GM23338 (cell line): ENCODE data around the gene BMS1. TPM values are rescaled to one million over a fixed set of nuclear protein-coding genes. Genes with fewer than 3 reads are reported as not detected.
A peak's percentile ranks its signal among the peaks of the same experiment; 100 is the strongest.

Experiments
- ATAC-seq: fragments of 200-7000 bp; cut with Tn5 transposase; 3 replicates; pipeline ENCODE4 v1.9.1; 2020
- DNase-seq: peaks from one replicate; pipeline ENCODE4 v3.0.0-alpha.2; 2015; ENCODE audit warnings: low spot score
- H2AFZ ChIP-seq: fragments of 200-600 bp; sonication (generic); 2 replicates; pipeline ENCODE4 v1.8.0; 2016; ENCODE audit warnings: antibody characterized with exemption, mild to moderate bottlenecking, moderate library complexity
- H3F3A ChIP-seq: fragments of 200-600 bp; sonication (generic); replicated peaks from 2 replicates; pipeline ENCODE4 v1.8.0; 2017; ENCODE audit warnings: antibody characterized with exemption, mixed run types, low read depth
- H3K27ac ChIP-seq: fragments of 200-600 bp; sonication (generic); 2 replicates; pipeline ENCODE4 v1.6.1; 2016; ENCODE audit warnings: low read depth
- H3K27me3 ChIP-seq: fragments of 200-600 bp; sonication (generic); 2 replicates; pipeline ENCODE4 v1.8.0; 2016; ENCODE audit warnings: mild to moderate bottlenecking, mixed run types, moderate library complexity; ENCODE audit not compliant: insufficient read depth
- H3K36me3 ChIP-seq: fragments of 200-600 bp; sonication (generic); 2 replicates; pipeline ENCODE4 v1.8.0; 2016; ENCODE audit warnings: mild to moderate bottlenecking; ENCODE audit not compliant: insufficient read depth
- H3K4me1 ChIP-seq: fragments of 200-600 bp; sonication (generic); 2 replicates; pipeline ENCODE4 v1.8.0; 2016; ENCODE audit warnings: mild to moderate bottlenecking, moderate library complexity; ENCODE audit not compliant: insufficient read depth
- H3K4me2 ChIP-seq: fragments of 200-600 bp; sonication (generic); 2 replicates; pipeline ENCODE4 v1.7.1; 2017; ENCODE audit warnings: mixed run types
- H3K4me3 ChIP-seq: fragments of 200-600 bp; sonication (generic); 2 replicates; pipeline ENCODE4 v1.6.1; 2016; ENCODE audit warnings: mixed run types
- H3K79me2 ChIP-seq: fragments of 200-600 bp; sonication (generic); replicated peaks from 2 replicates; pipeline ENCODE4 v1.8.0; 2017; ENCODE audit warnings: mild to moderate bottlenecking; ENCODE audit not compliant: insufficient read depth
- H3K9me2 ChIP-seq: fragments of 200-600 bp; sonication (generic); 2 replicates; pipeline ENCODE4 v1.8.0; 2017; ENCODE audit not compliant: insufficient read depth
- H4K20me1 ChIP-seq: fragments of 200-600 bp; sonication (generic); replicated peaks from 2 replicates; pipeline ENCODE4 v1.8.0; 2017; ENCODE audit warnings: mild to moderate bottlenecking; ENCODE audit not compliant: insufficient read depth
- H3K27ac Mint-ChIP-seq: 2 replicates; pipeline ENCODE4 v1.8.0; 2020; ENCODE audit warnings: inconsistent platforms, mild to moderate bottlenecking, moderate library complexity, mixed read lengths
- H3K27me3 Mint-ChIP-seq: 3 replicates; pipeline ENCODE4 v1.8.0; 2022; ENCODE audit warnings: low read depth, mild to moderate bottlenecking, moderate library complexity, mixed read lengths, inconsistent platforms; ENCODE audit not compliant: insufficient read depth, poor library complexity
- H3K36me3 Mint-ChIP-seq: 3 replicates; pipeline ENCODE4 v1.8.0; 2021; ENCODE audit warnings: low read depth, mild to moderate bottlenecking, inconsistent platforms, moderate library complexity, mixed read lengths
- H3K4me1 Mint-ChIP-seq: 3 replicates; pipeline ENCODE4 v1.8.0; 2020; ENCODE audit warnings: mild to moderate bottlenecking, inconsistent platforms, mixed read lengths
- H3K4me3 Mint-ChIP-seq: 3 replicates; pipeline ENCODE4 v1.8.0; 2021; ENCODE audit warnings: moderate library complexity, mild to moderate bottlenecking, inconsistent platforms, mixed read lengths
- H3K9me3 Mint-ChIP-seq: 3 replicates; pipeline ENCODE4 v1.8.0; 2020; ENCODE audit warnings: moderate library complexity, mild to moderate bottlenecking, inconsistent platforms, mixed read lengths
- CREB1 ChIP-seq: fragments of 250-450 bp; sonication (Bioruptor Pico); IDR thresholded peaks from 2 replicates; pipeline ENCODE4 v1.5.0; 2020; ENCODE audit warnings: low read depth, mild to moderate bottlenecking, moderate library complexity
- EZH2 ChIP-seq: fragments of 200-600 bp; sonication (generic); IDR thresholded peaks from one replicate; pipeline ENCODE4 v1.8.0; 2017; ENCODE audit warnings: antibody characterized with exemption, mild to moderate bottlenecking, low read depth; ENCODE audit not compliant: unreplicated experiment
- EZH2phosphoT487 ChIP-seq: fragments of 200-600 bp; sonication (generic); IDR thresholded peaks from one replicate; pipeline ENCODE4 v1.8.1; 2018; ENCODE audit warnings: antibody characterized with exemption; ENCODE audit not compliant: unreplicated experiment
- JUNB ChIP-seq: IDR thresholded peaks from one replicate; pipeline ENCODE4 v1.6.1; 2016; ENCODE audit warnings: antibody characterized with exemption; ENCODE audit not compliant: unreplicated experiment
- NANOG ChIP-seq: IDR thresholded peaks from 2 replicates; pipeline ENCODE4 v1.6.1; 2016; ENCODE audit warnings: antibody characterized with exemption, borderline replicate concordance
- POLR2AphosphoS5 ChIP-seq: IDR thresholded peaks from 2 replicates; pipeline ENCODE4 v1.6.1; 2016; ENCODE audit warnings: antibody characterized with exemption, low read depth
- STAT1 ChIP-seq: IDR thresholded peaks from one replicate; pipeline ENCODE4 v1.6.1; 2016; ENCODE audit warnings: antibody characterized with exemption; ENCODE audit not compliant: unreplicated experiment
- ZNF114 ChIP-seq: fragments of 250-450 bp; sonication (Bioruptor Pico); IDR thresholded peaks from 2 replicates; pipeline ENCODE4 v1.5.0; 2020; ENCODE audit warnings: mild to moderate bottlenecking, moderate library complexity
- ZNF331 ChIP-seq: fragments of 250-450 bp; sonication (Bioruptor Pico); IDR thresholded peaks from 2 replicates; pipeline ENCODE4 v1.5.0; 2020; ENCODE audit warnings: low read depth, mild to moderate bottlenecking, moderate library complexity
- polyA plus RNA-seq: library from polyadenylated mRNA; unstranded; fragments of >200 nt; fragmentation: Nextera tagmentation; extraction: Ambion mirVana; gene quantifications from 2 replicates; pipeline ENCODE4 v1.2.1, GENCODE V29; 2016
- total RNA-seq: library from RNA; depleted of rRNA; stranded (reverse); fragments of >200 nt; shearing (Covaris generic); gene quantifications from 2 replicates; pipeline ENCODE4 v1.2.3, GENCODE V29; 2014
- TF ChIP-seq, protein P1 (sequence below): fragments of 250-450 bp; sonication (Bioruptor Pico); IDR thresholded peaks from 2 replicates; pipeline ENCODE4 v1.5.0; 2020; ENCODE audit warnings: mild to moderate bottlenecking, moderate library complexity
- TF ChIP-seq, protein P2 (sequence below), 2 experiments: fragments of 200-600 bp in 1 of 2; sonication (generic) in 1 of 2; conservative IDR thresholded peaks; 2 replicates each; pipeline versions ENCODE4 v1.5.1 to v1.6.1; 2016 to 2017; ENCODE audit warnings: antibody characterized with exemption in 2 of 2, low read depth in 2 of 2, mild to moderate bottlenecking in 2 of 2, moderate library complexity in 1 of 2
- TF ChIP-seq, protein P3 (sequence below): IDR thresholded peaks from one replicate; pipeline ENCODE4 v1.6.1; 2018; ENCODE audit warnings: antibody characterized with exemption; ENCODE audit not compliant: unreplicated experiment
- TF ChIP-seq, protein P4 (sequence below): IDR thresholded peaks from 2 replicates; pipeline ENCODE4 v1.6.1; 2016; ENCODE audit warnings: antibody characterized with exemption

The BMS1 gene
- total and polyA plus RNA-seq, 2 experiments from 2014 or later, result 26.4 to 37.7 TPM

DNA sequence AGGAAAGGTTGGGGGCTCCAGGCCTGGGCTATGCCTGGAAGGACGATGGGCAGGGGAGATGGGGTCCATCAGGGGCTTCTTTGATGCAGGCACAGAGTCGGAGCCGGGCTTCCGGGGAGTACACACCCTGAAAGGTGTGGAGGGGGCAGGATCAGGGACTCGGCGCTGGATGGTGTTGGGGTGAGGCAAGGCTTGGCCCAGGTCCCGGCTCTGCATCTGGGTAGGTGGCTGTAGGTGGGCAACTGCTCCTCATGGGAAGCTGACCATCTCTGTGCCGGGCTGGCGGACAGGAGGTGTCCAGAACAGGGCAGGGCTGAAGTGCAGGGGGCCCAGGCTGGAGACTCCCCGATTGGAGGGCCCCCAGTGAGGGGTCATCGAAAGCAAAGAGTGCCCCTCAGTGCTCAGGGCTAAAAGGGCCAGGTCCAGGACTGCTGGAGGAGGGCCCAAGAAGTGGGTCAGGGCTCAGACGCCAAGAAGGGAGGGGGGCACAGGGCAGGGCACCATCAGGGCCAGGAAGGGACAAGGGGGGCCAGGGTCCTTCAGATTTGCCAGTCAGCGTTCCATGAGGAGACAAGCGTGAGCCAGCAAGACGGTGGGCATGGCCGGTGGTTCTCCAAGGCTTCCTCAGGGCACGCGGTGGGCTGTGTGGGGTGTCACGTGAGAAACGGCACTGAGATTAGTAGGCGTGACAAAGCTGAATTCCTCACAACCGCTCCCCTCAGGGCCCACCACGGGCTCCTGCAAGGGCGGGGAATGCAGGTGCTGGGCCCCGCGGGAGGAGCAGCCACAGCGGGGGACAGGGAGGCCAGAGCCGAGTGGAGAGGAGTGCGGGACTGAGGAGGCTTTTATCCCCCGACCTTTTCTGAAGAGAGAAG is 97.0 kb downstream of the BMS1 start:
- TF ChIP-seq, protein P1, sequence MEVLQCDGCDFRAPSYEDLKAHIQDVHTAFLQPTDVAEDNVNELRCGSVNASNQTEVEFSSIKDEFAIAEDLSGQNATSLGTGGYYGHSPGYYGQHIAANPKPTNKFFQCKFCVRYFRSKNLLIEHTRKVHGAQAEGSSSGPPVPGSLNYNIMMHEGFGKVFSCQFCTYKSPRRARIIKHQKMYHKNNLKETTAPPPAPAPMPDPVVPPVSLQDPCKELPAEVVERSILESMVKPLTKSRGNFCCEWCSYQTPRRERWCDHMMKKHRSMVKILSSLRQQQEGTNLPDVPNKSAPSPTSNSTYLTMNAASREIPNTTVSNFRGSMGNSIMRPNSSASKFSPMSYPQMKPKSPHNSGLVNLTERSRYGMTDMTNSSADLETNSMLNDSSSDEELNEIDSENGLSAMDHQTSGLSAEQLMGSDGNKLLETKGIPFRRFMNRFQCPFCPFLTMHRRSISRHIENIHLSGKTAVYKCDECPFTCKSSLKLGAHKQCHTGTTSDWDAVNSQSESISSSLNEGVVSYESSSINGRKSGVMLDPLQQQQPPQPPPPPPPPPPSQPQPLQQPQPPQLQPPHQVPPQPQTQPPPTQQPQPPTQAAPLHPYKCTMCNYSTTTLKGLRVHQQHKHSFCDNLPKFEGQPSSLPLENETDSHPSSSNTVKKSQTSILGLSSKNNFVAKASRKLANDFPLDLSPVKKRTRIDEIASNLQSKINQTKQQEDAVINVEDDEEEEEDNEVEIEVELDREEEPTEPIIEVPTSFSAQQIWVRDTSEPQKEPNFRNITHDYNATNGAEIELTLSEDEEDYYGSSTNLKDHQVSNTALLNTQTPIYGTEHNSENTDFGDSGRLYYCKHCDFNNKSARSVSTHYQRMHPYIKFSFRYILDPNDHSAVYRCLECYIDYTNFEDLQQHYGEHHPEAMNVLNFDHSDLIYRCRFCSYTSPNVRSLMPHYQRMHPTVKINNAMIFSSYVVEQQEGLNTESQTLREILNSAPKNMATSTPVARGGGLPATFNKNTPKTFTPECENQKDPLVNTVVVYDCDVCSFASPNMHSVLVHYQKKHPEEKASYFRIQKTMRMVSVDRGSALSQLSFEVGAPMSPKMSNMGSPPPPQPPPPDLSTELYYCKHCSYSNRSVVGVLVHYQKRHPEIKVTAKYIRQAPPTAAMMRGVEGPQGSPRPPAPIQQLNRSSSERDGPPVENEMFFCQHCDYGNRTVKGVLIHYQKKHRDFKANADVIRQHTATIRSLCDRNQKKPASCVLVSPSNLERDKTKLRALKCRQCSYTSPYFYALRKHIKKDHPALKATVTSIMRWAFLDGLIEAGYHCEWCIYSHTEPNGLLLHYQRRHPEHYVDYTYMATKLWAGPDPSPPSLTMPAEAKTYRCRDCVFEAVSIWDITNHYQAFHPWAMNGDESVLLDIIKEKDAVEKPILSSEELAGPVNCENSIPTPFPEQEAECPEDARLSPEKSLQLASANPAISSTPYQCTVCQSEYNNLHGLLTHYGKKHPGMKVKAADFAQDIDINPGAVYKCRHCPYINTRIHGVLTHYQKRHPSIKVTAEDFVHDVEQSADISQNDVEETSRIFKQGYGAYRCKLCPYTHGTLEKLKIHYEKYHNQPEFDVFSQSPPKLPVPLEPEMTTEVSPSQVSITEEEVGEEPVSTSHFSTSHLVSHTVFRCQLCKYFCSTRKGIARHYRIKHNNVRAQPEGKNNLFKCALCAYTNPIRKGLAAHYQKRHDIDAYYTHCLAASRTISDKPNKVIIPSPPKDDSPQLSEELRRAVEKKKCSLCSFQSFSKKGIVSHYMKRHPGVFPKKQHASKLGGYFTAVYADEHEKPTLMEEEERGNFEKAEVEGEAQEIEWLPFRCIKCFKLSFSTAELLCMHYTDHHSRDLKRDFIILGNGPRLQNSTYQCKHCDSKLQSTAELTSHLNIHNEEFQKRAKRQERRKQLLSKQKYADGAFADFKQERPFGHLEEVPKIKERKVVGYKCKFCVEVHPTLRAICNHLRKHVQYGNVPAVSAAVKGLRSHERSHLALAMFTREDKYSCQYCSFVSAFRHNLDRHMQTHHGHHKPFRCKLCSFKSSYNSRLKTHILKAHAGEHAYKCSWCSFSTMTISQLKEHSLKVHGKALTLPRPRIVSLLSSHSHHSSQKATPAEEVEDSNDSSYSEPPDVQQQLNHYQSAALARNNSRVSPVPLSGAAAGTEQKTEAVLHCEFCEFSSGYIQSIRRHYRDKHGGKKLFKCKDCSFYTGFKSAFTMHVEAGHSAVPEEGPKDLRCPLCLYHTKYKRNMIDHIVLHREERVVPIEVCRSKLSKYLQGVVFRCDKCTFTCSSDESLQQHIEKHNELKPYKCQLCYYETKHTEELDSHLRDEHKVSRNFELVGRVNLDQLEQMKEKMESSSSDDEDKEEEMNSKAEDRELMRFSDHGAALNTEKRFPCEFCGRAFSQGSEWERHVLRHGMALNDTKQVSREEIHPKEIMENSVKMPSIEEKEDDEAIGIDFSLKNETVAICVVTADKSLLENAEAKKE, result no peak
- TF ChIP-seq NANOG, result no peak
- no peak for TF ChIP-seq ZNF331 (CRISPR knock-in tag)
- TF ChIP-seq STAT1, result no peak
- no peak for TF ChIP-seq POLR2AphosphoS5
- TF ChIP-seq, protein P2, sequence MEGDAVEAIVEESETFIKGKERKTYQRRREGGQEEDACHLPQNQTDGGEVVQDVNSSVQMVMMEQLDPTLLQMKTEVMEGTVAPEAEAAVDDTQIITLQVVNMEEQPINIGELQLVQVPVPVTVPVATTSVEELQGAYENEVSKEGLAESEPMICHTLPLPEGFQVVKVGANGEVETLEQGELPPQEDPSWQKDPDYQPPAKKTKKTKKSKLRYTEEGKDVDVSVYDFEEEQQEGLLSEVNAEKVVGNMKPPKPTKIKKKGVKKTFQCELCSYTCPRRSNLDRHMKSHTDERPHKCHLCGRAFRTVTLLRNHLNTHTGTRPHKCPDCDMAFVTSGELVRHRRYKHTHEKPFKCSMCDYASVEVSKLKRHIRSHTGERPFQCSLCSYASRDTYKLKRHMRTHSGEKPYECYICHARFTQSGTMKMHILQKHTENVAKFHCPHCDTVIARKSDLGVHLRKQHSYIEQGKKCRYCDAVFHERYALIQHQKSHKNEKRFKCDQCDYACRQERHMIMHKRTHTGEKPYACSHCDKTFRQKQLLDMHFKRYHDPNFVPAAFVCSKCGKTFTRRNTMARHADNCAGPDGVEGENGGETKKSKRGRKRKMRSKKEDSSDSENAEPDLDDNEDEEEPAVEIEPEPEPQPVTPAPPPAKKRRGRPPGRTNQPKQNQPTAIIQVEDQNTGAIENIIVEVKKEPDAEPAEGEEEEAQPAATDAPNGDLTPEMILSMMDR (conservative IDR thresholded peaks at IDR 0.05; ENCODE audit: low read depth in 2 of 2), result no peak
- no peak for TF ChIP-seq JUNB
- no peak for TF ChIP-seq ZNF114
- no peak for TF ChIP-seq EZH2phosphoT487
- TF ChIP-seq EZH2, result no peak
- TF ChIP-seq, protein P3, sequence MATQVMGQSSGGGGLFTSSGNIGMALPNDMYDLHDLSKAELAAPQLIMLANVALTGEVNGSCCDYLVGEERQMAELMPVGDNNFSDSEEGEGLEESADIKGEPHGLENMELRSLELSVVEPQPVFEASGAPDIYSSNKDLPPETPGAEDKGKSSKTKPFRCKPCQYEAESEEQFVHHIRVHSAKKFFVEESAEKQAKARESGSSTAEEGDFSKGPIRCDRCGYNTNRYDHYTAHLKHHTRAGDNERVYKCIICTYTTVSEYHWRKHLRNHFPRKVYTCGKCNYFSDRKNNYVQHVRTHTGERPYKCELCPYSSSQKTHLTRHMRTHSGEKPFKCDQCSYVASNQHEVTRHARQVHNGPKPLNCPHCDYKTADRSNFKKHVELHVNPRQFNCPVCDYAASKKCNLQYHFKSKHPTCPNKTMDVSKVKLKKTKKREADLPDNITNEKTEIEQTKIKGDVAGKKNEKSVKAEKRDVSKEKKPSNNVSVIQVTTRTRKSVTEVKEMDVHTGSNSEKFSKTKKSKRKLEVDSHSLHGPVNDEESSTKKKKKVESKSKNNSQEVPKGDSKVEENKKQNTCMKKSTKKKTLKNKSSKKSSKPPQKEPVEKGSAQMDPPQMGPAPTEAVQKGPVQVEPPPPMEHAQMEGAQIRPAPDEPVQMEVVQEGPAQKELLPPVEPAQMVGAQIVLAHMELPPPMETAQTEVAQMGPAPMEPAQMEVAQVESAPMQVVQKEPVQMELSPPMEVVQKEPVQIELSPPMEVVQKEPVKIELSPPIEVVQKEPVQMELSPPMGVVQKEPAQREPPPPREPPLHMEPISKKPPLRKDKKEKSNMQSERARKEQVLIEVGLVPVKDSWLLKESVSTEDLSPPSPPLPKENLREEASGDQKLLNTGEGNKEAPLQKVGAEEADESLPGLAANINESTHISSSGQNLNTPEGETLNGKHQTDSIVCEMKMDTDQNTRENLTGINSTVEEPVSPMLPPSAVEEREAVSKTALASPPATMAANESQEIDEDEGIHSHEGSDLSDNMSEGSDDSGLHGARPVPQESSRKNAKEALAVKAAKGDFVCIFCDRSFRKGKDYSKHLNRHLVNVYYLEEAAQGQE, result no peak
- TF ChIP-seq CREB1, result no peak
- TF ChIP-seq, protein P4, sequence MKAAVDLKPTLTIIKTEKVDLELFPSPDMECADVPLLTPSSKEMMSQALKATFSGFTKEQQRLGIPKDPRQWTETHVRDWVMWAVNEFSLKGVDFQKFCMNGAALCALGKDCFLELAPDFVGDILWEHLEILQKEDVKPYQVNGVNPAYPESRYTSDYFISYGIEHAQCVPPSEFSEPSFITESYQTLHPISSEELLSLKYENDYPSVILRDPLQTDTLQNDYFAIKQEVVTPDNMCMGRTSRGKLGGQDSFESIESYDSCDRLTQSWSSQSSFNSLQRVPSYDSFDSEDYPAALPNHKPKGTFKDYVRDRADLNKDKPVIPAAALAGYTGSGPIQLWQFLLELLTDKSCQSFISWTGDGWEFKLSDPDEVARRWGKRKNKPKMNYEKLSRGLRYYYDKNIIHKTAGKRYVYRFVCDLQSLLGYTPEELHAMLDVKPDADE, result no peak
- H3K27me3 Mint-ChIP-seq, result peaks cover 7% of the 10 kb centered on the region
- H3K9me2 ChIP-seq, result no peaks in the 10 kb centered on the region
- H3K4me1 Mint-ChIP-seq, result peaks cover 8% of the 10 kb centered on the region
- H3K4me3 ChIP-seq, result no peak overlapping the region
- no peaks in the 10 kb centered on the region for H3F3A ChIP-seq
- peak; percentile 52 for ATAC-seq
- no peak overlapping the region for H3K4me3 Mint-ChIP-seq
- H3K27me3 ChIP-seq, result no peaks in the 10 kb centered on the region
- H3K9me3 Mint-ChIP-seq, result peaks cover 13% of the 10 kb centered on the region
- no peaks in the 10 kb centered on the region for H3K79me2 ChIP-seq
- no peaks in the 10 kb centered on the region for H3K36me3 ChIP-seq
- no peak overlapping the region for H3K4me2 ChIP-seq
- H3K27ac Mint-ChIP-seq, result no peak overlapping the region
- H3K4me1 ChIP-seq, result no peaks in the 10 kb centered on the region
- peaks cover 3% of the 10 kb centered on the region; the same call in 1 of the 3 replicates for H3K36me3 Mint-ChIP-seq
- peak overlapping the region; percentile 52; the same call in 1 of the 2 replicates for H2AFZ ChIP-seq
- H3K27ac ChIP-seq, result no peak overlapping the region
- DNase-seq, result peak; percentile 11
- no peaks in the 10 kb centered on the region for H4K20me1 ChIP-seq
